BE2C (cell line): ENCODE data around the gene HTATSF1.

Experiments used
- DNase-seq: peaks from one replicate; pipeline ENCODE4 v3.0.0-alpha.2; 2020
- H3K27me3 ChIP-seq: fragments of 250-450 bp; sonication (Bioruptor Pico); 2 replicates; pipeline ENCODE4 v1.5.1; 2020; ENCODE audit warnings: mild to moderate bottlenecking
- H3K36me3 ChIP-seq: fragments of 250-450 bp; sonication (Bioruptor Pico); 2 replicates; pipeline ENCODE4 v1.5.1; 2020; ENCODE audit warnings: mild to moderate bottlenecking
- H3K4me1 ChIP-seq: fragments of 250-450 bp; sonication (Bioruptor Pico); 2 replicates; pipeline ENCODE4 v1.5.1; 2020
- H3K4me3 ChIP-seq: 2 replicates; pipeline ENCODE4 v1.5.1; 2011; ENCODE audit warnings: low read depth, low read length
- H3K9me3 ChIP-seq: fragments of 250-450 bp; sonication (Bioruptor Pico); 2 replicates; pipeline ENCODE4 v1.5.1; 2020
- CTCF ChIP-seq: IDR thresholded peaks from 2 replicates; pipeline ENCODE4 v1.5.1; 2012; ENCODE audit warnings: mild to moderate bottlenecking, low read depth, low read length

The HTATSF1 gene

GRCh38 chrX:136473663-136474062 is 23.7 kb upstream of the HTATSF1 start:
- Histone ChIP-seq H3K27me3 (no peaks in the 10 kb centered on the region), H3K4me3 (no peak overlapping the region), H3K36me3 (no peaks in the 10 kb centered on the region), H3K4me1 (no peaks in the 10 kb centered on the region), H3K9me3 (no peaks in the 10 kb centered on the region)
- DNase-seq, result no peak
- no peak for TF ChIP-seq CTCF

- Histone ChIP-seq H3K9me3 (no peaks in the 10 kb centered on the region), H3K27me3 (no peaks in the 10 kb centered on the region), H3K4me3 (no peak overlapping the region), H3K36me3 (no peaks in the 10 kb centered on the region), H3K4me1 (no peaks in the 10 kb centered on the region)
- no peak for DNase-seq
- TF ChIP-seq CTCF, result no peak
Measured at GRCh38 chrX:136475236-136475635, 22.2 kb upstream of the HTATSF1 start.

GRCh38 chrX:136476501-136476900 is 20.9 kb upstream of the HTATSF1 start:
- no peaks in the 10 kb centered on the region for H3K27me3 ChIP-seq
- H3K4me3 ChIP-seq, result no peak overlapping the region
- DNase-seq, result no peak
- H3K36me3 ChIP-seq, result no peaks in the 10 kb centered on the region
- no peaks in the 10 kb centered on the region for H3K9me3 ChIP-seq
- no peak for TF ChIP-seq CTCF
- H3K4me1 ChIP-seq, result no peaks in the 10 kb centered on the region

GRCh38 chrX:136477026-136477425 is 20.4 kb upstream of the HTATSF1 start:
- Histone ChIP-seq H3K4me3 (no peak overlapping the region), H3K36me3 (no peaks in the 10 kb centered on the region), H3K9me3 (no peaks in the 10 kb centered on the region), H3K27me3 (no peaks in the 10 kb centered on the region), H3K4me1 (no peaks in the 10 kb centered on the region)
- DNase-seq, result no peak
- TF ChIP-seq CTCF, result no peak

DNA sequence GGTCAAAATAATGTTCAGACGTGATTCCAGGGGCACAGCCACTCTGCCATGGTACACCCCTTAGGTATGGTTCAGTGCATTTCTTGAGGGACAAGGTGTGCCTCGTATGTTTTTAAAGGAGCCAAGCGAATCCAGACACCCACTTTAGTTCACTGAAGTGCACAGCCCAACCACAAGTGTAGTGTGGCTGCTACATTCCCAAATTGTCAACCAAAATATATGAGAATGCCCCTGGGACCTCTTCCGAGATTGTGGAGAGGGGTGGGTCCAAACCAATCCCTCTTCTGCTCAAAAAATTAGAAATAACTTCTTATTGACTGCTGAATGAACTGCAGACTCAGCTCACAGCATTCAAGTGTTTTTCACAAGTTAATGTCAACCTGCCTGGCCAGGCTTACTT is 17.0 kb upstream of the HTATSF1 start:
- H3K36me3 ChIP-seq, result no peaks in the 10 kb centered on the region
- H3K4me1 ChIP-seq, result no peaks in the 10 kb centered on the region
- no peaks in the 10 kb centered on the region for H3K27me3 ChIP-seq
- H3K9me3 ChIP-seq, result no peaks in the 10 kb centered on the region
- DNase-seq, result no peak
- no peak overlapping the region for H3K4me3 ChIP-seq
- TF ChIP-seq CTCF, result no peak

- H3K36me3 ChIP-seq, result no peaks in the 10 kb centered on the region
- no peak for DNase-seq
- TF ChIP-seq CTCF, result no peak
- H3K27me3 ChIP-seq, result no peaks in the 10 kb centered on the region
- H3K9me3 ChIP-seq, result no peaks in the 10 kb centered on the region
- H3K4me1 ChIP-seq, result no peaks in the 10 kb centered on the region
- H3K4me3 ChIP-seq, result no peak within 1 kb of the TSS
Measured at GRCh38 chrX:136487647-136488046, 9.7 kb upstream of the HTATSF1 start, which contains the start of gene BRS3. Gene BRS3 (plus strand): TSS chrX:136487947. CDS start chrX:136488115, 168 bp downstream.
